Large intestine (tissue), 3 donors: Measurements from ENCODE around the gene CD2BP2. TPM values are rescaled to one million over a fixed set of nuclear protein-coding genes. Genes with fewer than 3 reads are reported as not detected.
"Not testable (repeated sequence)": the region's sequence is repeated elsewhere in the genome, so short reads cannot be mapped to it uniquely, and the experiment has no call there.

Source experiments
- DNase-seq, 2 donors: peaks; one replicate each; pipeline versions ENCODE4 v3.0.0 to v3.0.0-alpha.2; 2013
- H3K27ac ChIP-seq: one replicate; pipeline ENCODE4 v1.5.1; 2013; ENCODE audit warnings: low read length
- H3K27me3 ChIP-seq: 2 replicates; pipeline ENCODE4 v1.6.1; 2013; ENCODE audit warnings: low read length; ENCODE audit not compliant: control insufficient read depth, insufficient read depth
- H3K36me3 ChIP-seq: 2 replicates; pipeline ENCODE4 v1.6.1; 2013; ENCODE audit warnings: low read length; ENCODE audit not compliant: control insufficient read depth, insufficient read depth
- H3K4me1 ChIP-seq: one replicate; pipeline ENCODE4 v1.6.1; 2013; ENCODE audit warnings: low read length; ENCODE audit not compliant: control insufficient read depth, insufficient read depth
- H3K4me3 ChIP-seq: one replicate; pipeline ENCODE4 v1.5.1; 2013; ENCODE audit warnings: low read length
- H3K9me3 ChIP-seq: one replicate; pipeline ENCODE4 v1.6.1; 2013; ENCODE audit warnings: mild to moderate bottlenecking, low read depth, low read length, moderate library complexity; ENCODE audit not compliant: control insufficient read depth
- WGBS: methylation state at CpG from one replicate; pipeline ENCODE4 v1.1.5; 2013; ENCODE audit warnings: low lambda C conversion rate; ENCODE audit not compliant: insufficient coverage; 5-methylcytosine and 5-hydroxymethylcytosine counted together
- polyA plus RNA-seq: library from polyadenylated mRNA; unstranded; fragments of 120-200 nt; gene quantifications from one replicate; pipeline ENCODE4 v1.2.1, GENCODE V29; 2013

Gene CD2BP2
- polyA plus RNA-seq, 1 donor, result 43.5 TPM

DNA sequence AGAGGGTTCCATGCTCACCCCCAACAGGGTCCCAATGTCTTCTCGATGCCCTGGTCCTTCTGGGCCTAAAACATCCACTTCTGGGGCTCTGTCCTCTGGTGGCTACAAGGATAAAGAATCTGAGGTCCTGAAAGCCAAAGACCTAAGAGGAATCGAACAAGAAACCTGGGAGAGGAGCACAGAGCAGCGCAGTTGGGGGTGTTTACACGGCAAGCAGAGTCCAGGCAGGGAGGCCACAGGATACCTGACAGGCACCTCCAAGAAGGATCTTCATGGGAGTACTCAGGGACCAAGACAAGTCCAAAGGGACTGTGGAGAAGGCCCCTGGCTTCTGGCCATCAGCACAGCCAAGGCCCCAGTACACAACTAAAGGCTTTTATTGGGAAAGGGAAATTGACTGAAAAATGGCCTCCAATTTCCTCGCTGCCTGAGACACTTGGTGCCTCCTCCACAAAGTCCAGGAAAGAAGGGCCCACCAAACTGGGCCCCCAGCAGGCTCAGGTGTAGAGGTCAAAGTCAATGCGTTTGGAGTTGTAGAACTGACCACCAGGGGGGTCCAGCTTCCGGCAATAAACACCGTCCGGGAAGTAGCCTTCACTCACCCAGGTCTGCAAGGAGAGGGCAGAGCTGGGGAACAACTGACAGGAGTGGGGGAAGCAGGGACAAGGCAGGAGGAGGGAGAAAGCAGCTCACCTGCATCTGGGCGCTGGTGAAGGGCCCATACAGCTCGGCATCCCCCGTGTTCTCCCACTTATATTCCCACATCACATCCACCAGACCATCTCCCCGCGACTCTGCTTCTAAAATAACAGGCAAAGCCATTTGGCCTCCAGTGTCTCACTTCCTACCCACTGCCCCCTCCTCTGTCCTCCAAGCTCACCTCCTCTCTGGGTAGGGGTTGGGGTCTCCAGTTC, 2.4 kb downstream of the CD2BP2 start:
- Histone ChIP-seq H3K4me3 (no peak overlapping the region), H3K27ac (no peak overlapping the region), H3K27me3 (no peaks in the 10 kb centered on the region), H3K36me3 (peaks cover 46% of the 10 kb centered on the region), H3K9me3 (no peaks in the 10 kb centered on the region), H3K4me1 (peaks cover 28% of the 10 kb centered on the region)
- no peak for DNase-seq
- 100% methylated on average over 2 of the region's 14 CpGs for WGBS

GRCh38 chr16:30351586-30352419, 3.3 kb downstream of the CD2BP2 start:
- H3K27ac ChIP-seq, result no peak overlapping the region
- WGBS, result no CpG with 5 or more reads among the region's 11 CpGs
- no peaks in the 10 kb centered on the region for H3K9me3 ChIP-seq
- no peaks in the 10 kb centered on the region for H3K27me3 ChIP-seq
- H3K4me3 ChIP-seq, result no peak overlapping the region
- DNase-seq, result no peak
- peaks cover 37% of the 10 kb centered on the region for H3K36me3 ChIP-seq
- peaks cover 28% of the 10 kb centered on the region for H3K4me1 ChIP-seq

DNA sequence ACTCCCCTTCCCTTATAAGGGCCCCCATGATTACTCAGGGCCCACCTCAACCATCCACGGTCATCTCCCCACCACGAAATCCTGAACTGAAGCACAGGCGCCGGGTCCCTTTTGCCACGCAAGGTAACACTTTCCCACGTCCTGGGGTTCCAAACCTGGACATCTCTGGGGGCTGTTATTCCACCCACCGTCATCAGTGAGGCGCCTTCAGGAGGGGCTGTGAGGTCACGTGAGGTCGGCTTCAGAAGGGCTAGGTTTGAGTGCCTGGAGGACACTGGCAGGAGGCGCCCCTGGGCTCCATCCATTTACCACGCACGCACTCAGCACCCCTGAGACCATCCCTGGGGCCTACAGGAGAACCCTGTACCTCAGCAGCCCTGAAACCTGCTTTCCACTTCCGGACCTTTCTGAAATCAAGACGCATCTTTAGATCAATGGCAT, 4.1 kb downstream of the CD2BP2 start:
- WGBS, result no CpG with 5 or more reads among the region's 15 CpGs
- Histone ChIP-seq H3K27me3 (no peaks in the 10 kb centered on the region), H3K27ac (peak overlapping the region; percentile 50), H3K36me3 (peaks cover 35% of the 10 kb centered on the region), H3K4me1 (peaks cover 26% of the 10 kb centered on the region), H3K4me3 (no peak overlapping the region), H3K9me3 (no peaks in the 10 kb centered on the region)
- no peak for DNase-seq

- no CpG with 5 or more reads among the region's 3 CpGs for WGBS
Observed at GRCh38 chr16:30350134-30350871, 4.8 kb downstream of the CD2BP2 start.

GRCh38 chr16:30349675-30350074, 5.4 kb downstream of the CD2BP2 start:
- Histone ChIP-seq H3K9me3 (no peaks in the 10 kb centered on the region), H3K36me3 (peaks cover 35% of the 10 kb centered on the region), H3K4me3 (no peak overlapping the region), H3K27ac (no peak overlapping the region), H3K27me3 (no peaks in the 10 kb centered on the region), H3K4me1 (peaks cover 22% of the 10 kb centered on the region)
- no CpG with 5 or more reads among the region's 3 CpGs for WGBS
- DNase-seq, result no peak

More at GRCh38 chr16:30350134-30350871, 4.8 kb downstream of the CD2BP2 start:
- no peak overlapping the region for H3K4me3 ChIP-seq
- H3K4me1 ChIP-seq, result peaks cover 22% of the 10 kb centered on the region
- peak overlapping the region; percentile 50 for H3K27ac ChIP-seq
- H3K36me3 ChIP-seq, result peaks cover 35% of the 10 kb centered on the region
- no peaks in the 10 kb centered on the region for H3K27me3 ChIP-seq
- H3K9me3 ChIP-seq, result no peaks in the 10 kb centered on the region
- peak in 1 of 2 donors; percentile 80 for DNase-seq

DNA sequence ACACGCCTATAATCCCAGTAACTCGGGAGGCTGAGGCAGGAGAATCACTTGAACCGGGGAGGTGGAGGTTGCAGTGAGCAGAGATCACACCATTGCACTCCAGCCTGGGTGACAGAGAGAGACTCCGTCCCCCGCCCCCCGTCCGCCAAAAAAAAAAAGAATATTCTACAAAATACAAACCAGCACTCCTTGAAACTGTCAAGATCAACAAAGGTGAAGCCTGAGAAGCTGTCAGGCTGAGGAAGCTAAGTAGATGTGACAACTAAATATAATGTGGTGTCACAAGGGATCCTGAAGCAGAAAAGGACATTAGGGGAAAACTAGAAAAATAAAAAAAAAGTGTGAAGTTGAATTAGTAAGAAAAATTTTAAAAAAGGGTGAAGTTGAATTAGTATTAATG, 6.2 kb downstream of the CD2BP2 start:
- Histone ChIP-seq H3K4me1 (peaks cover 17% of the 10 kb centered on the region), H3K9me3 (no peaks in the 10 kb centered on the region), H3K27me3 (no peaks in the 10 kb centered on the region), H3K36me3 (peaks cover 35% of the 10 kb centered on the region), H3K27ac (no peak overlapping the region), H3K4me3 (no peak overlapping the region)
- DNase-seq, result no peak
- WGBS, result 100% methylated on average over 3 of the region's 7 CpGs

DNA sequence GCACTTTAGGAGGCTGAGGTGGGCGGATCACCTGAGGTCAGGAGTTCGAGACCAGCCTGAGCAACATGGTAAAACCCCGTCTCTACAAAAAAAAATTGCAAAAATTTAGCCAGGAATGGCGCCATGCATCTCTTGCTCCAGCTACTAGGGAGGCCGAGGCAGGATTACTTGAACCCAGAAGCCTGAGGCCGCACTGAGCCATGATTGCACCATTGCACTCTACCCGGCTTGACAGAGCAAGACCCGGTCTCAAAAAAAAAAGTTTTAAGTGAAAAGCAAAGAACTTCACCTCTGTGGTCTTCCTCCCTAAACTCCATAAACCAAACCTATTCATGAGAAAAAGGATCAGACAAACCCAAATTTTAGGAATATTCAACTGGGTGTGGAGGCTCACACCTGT, 7.0 kb downstream of the CD2BP2 start:
- Histone ChIP-seq H3K27me3 (no peaks in the 10 kb centered on the region), H3K36me3 (peaks cover 27% of the 10 kb centered on the region), H3K4me1 (peaks cover 15% of the 10 kb centered on the region), H3K27ac (no peak overlapping the region), H3K4me3 (no peak overlapping the region), H3K9me3 (no peaks in the 10 kb centered on the region)
- no CpG with 5 or more reads among the region's 8 CpGs for WGBS
- no peak for DNase-seq

DNA sequence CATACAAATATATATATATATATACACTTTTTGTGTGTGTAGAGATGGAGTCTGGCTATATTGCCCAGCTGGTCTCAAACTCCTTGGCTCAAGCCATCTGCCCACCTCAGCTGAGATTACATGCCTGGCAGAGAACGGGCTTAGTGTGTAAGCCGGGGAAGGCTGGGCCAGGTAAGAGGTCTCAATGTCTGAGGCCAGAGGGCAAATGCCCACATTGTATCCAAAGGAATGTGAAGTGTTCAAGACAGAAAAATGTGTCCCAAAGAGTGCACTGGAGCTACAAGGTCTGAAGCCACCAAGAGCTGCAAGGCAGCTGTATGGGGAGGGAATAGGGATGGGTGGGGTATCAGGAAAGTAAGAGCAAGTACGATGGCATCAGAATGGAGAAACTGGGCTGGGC, 8.8 kb downstream of the CD2BP2 start:
- H3K36me3 ChIP-seq, result peaks cover 9% of the 10 kb centered on the region
- peaks cover 11% of the 10 kb centered on the region for H3K4me1 ChIP-seq
- H3K9me3 ChIP-seq, result no peaks in the 10 kb centered on the region
- DNase-seq, result no peak
- no peaks in the 10 kb centered on the region for H3K27me3 ChIP-seq
- WGBS, result 100% methylated on average over 1 of the region's 3 CpGs
- no peak overlapping the region for H3K4me3 ChIP-seq
- no peak overlapping the region for H3K27ac ChIP-seq

GRCh38 chr16:30343491-30343820, 11.7 kb downstream of the CD2BP2 start:
- H3K36me3 ChIP-seq, H3K4me1 ChIP-seq, H3K27ac ChIP-seq, H3K9me3 ChIP-seq, H3K4me3 ChIP-seq, DNase-seq, H3K27me3 ChIP-seq: not testable (repeated sequence)
- no CpG with 5 or more reads among the region's 11 CpGs for WGBS
